Measurements from ENCODE around the gene GUCD1.
"Not testable (repeated sequence)": the region's sequence is repeated elsewhere in the genome, so short reads cannot be mapped to it uniquely, and the experiment has no call there.

GRCh38 chr22:24530968-24531367, 24.0 kb downstream of the GUCD1 start:
- not testable (repeated sequence) for TF ChIP-seq CTCF (IDR thresholded peaks at IDR 0.05); KDM1A (IDR thresholded peaks at IDR 0.05; ENCODE audit: low read depth); MAZ (IDR thresholded peaks at IDR 0.05; ENCODE audit: borderline replicate concordance, low read depth, low read length); CHD4 (IDR thresholded peaks at IDR 0.05; ENCODE audit: borderline replicate concordance); RCOR1 (IDR thresholded peaks at IDR 0.05; ENCODE audit: low read depth, low read length); SMC3 (IDR thresholded peaks at IDR 0.05); HMGXB4 (CRISPR knock-in tag; IDR thresholded peaks at IDR 0.05; ENCODE audit: borderline replicate concordance); BHLHE40 (IDR thresholded peaks at IDR 0.05; ENCODE audit: low read depth, low read length); JUNB (IDR thresholded peaks at IDR 0.05)
